Dendritic cell treated with granulocyte-macrophage colony-stimulating factor and Interleukin-4, amounts not matched to agents 40 ng/mL and 50 ng/mL, for 4 days (primary cell): ENCODE measurements around the gene KCNJ3.

Experiments used
- H3K27ac Mint-ChIP-seq: one replicate; pipeline ENCODE4 v1.8.0; 2022; ENCODE audit warnings: mild to moderate bottlenecking, mixed read lengths
- H3K27me3 Mint-ChIP-seq: one replicate; pipeline ENCODE4 v1.8.0; 2022; ENCODE audit warnings: mild to moderate bottlenecking, mixed read lengths
- H3K36me3 Mint-ChIP-seq: one replicate; pipeline ENCODE4 v1.8.0; 2022; ENCODE audit warnings: low read depth, mixed read lengths
- H3K4me1 Mint-ChIP-seq: one replicate; pipeline ENCODE4 v1.8.0; 2022; ENCODE audit warnings: low read depth, mixed read lengths
- H3K4me3 Mint-ChIP-seq: one replicate; pipeline ENCODE4 v1.8.0; 2022; ENCODE audit warnings: mild to moderate bottlenecking, moderate library complexity, mixed read lengths
- H3K9me3 Mint-ChIP-seq: one replicate; pipeline ENCODE4 v1.8.0; 2022; ENCODE audit warnings: mixed read lengths
- intact Hi-C: fragments of 100-400 bp; cut with micrococcal nuclease; formaldehyde crosslinking; loops from one replicate; pipeline ENCODE4 v1.15.0; 2022

KCNJ3 gene

DNA sequence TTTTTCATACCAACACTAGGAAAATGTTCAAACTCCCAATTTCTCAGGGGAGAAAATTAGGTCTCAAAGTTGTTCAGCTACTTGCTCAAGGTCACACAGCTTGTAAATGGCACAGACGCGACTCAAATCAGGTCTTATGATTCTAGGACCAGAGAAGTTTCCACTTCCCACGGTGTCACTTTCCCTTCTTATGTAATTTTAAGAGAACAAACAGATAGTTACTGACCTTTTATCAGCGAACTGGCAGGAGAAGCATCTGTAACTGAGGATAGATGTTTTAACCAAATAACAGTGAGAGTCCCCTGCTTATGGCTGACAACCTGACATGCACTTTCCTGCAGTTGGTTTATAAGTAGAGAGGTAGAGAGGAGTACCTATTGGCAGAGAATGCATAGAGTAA is 2.1 kb upstream of the KCNJ3 start:
- H3K4me3 Mint-ChIP-seq: no peak overlapping the region
- H3K27ac Mint-ChIP-seq: no peak overlapping the region
- intact Hi-C loops: no loop called here
- peaks cover 39% of the 10 kb centered on the region for H3K27me3 Mint-ChIP-seq
- H3K36me3 Mint-ChIP-seq: no peaks in the 10 kb centered on the region
- no peaks in the 10 kb centered on the region for H3K9me3 Mint-ChIP-seq
- H3K4me1 Mint-ChIP-seq: peaks cover 6% of the 10 kb centered on the region

DNA sequence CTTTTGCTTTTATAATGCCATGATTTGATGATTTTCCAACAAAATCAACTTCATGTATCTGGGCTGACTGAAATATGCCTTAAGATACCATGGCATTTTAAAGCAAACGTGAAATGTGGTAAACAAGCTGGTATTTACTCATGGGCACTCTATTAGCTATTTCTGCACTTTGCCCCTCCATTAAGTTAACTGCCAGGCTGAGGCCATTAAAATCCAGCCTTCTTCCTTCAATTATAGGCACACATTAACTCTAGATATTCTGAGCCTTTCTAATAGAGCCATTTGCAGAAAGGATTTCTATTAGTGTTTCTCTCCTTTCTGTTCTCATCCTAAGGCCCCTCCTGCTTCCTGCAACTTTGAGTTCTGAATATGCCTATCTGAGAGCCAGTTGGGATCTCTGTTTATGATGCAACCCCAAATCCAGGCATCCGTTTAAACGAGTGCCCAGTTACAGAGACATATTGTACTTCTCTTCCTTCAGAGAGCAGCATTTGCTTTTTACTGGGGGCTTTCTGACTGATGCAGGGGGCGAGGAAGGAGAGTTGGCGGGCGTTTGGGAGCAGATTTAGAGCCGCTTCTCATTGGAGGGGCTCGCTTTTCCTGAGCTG is 1.6 kb upstream of the KCNJ3 start:
- Mint-ChIP-seq H3K4me3 (no peak overlapping the region), H3K27ac (no peak overlapping the region), H3K4me1 (peaks cover 6% of the 10 kb centered on the region), H3K27me3 (peaks cover 39% of the 10 kb centered on the region), H3K36me3 (no peaks in the 10 kb centered on the region), H3K9me3 (no peaks in the 10 kb centered on the region)
- intact Hi-C loops: no loop called here

DNA sequence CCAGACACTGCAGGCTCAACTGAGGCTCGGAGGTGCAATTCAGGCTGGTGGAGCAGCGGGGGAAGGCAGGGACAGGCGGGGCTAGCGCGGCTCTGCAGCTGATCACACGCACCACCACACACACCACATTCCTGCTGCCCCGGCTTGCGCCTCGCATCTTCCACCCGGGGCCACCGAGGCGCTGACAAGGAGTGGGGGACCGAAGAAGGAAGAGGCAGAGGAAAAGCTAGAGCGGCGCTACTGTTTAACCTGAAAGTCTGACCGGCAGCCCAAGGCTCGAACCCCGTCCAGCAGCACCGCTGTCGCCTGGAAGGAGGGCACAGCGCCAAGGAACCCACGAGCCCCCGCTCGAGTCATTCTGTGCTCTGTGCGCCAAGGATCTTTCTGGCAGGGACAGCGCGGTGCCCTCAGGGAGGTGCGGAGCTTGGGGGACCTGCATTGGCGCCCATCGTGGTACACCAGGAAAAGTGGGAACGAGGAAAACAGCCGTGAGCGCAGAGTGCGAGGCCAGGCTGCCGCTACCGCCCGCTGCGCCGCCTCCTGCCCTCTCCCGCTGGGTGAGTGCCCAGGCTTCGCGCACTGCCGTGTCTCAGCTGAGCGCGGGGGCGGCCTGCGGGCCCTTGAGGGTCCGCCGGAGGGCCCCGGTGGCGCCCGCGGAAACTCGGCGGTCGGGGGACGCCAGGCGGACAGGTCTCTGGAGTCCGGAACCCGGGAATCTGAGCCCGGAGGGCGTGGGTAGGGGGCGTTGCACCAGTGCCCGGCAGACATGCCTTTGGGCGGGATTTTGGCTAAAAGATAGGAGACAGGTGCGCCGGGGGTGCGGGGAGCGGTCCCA is 860 bp upstream of the KCNJ3 start:
- H3K9me3 Mint-ChIP-seq: no peaks in the 10 kb centered on the region
- intact Hi-C loops: no loop called here
- no peaks in the 10 kb centered on the region for H3K36me3 Mint-ChIP-seq
- peaks cover 6% of the 10 kb centered on the region for H3K4me1 Mint-ChIP-seq
- H3K27me3 Mint-ChIP-seq: peaks cover 39% of the 10 kb centered on the region
- H3K27ac Mint-ChIP-seq: no peak overlapping the region
- no peak overlapping the region for H3K4me3 Mint-ChIP-seq

DNA sequence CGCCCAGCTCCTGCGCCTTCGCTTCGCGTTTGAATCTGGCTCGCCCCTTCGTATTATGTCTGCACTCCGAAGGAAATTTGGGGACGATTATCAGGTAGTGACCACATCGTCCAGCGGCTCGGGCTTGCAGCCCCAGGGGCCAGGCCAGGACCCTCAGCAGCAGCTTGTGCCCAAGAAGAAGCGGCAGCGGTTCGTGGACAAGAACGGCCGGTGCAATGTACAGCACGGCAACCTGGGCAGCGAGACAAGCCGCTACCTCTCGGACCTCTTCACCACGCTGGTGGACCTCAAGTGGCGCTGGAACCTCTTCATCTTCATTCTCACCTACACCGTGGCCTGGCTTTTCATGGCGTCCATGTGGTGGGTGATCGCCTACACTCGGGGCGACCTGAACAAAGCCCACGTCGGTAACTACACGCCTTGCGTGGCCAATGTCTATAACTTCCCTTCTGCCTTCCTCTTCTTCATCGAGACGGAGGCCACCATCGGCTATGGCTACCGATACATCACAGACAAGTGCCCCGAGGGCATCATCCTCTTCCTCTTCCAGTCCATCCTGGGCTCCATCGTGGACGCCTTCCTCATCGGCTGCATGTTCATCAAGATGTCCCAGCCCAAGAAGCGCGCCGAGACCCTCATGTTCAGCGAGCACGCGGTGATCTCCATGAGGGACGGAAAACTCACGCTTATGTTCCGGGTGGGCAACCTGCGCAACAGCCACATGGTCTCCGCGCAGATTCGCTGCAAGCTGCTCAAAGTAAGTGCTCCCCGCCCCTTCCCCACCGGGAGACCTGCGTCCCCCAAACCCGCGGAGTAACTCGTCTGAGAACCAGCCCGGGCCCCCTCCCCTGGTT is 453 bp downstream of the KCNJ3 start:
- intact Hi-C loops: no loop called here
- no peak overlapping the region for H3K27ac Mint-ChIP-seq
- H3K4me3 Mint-ChIP-seq: no peak overlapping the region
- H3K4me1 Mint-ChIP-seq: peaks cover 6% of the 10 kb centered on the region
- no peaks in the 10 kb centered on the region for H3K36me3 Mint-ChIP-seq
- no peaks in the 10 kb centered on the region for H3K9me3 Mint-ChIP-seq
- peaks cover 39% of the 10 kb centered on the region for H3K27me3 Mint-ChIP-seq

DNA sequence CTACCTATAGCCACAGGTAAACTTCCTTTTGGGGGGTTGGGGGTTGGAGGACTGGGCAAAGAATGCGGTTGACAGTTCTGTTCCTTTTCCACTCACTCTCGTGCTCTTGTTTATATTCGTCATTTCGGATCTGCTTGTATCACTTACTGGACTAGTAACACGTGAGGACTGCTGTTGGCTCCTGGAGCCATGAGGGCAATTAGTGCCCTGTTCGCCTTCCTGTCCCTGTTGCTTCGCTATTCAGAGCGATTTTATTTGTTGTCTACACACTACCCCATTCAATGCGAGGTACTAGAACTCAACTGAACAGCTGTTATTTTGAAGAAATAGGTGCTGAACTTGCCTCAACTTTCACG is 1.1 kb downstream of the KCNJ3 start:
- peaks cover 6% of the 10 kb centered on the region for H3K4me1 Mint-ChIP-seq
- H3K4me3 Mint-ChIP-seq: no peak overlapping the region
- H3K9me3 Mint-ChIP-seq: no peaks in the 10 kb centered on the region
- no peaks in the 10 kb centered on the region for H3K36me3 Mint-ChIP-seq
- peaks cover 39% of the 10 kb centered on the region for H3K27me3 Mint-ChIP-seq
- H3K27ac Mint-ChIP-seq: no peak overlapping the region
- intact Hi-C loops: no loop called here

DNA sequence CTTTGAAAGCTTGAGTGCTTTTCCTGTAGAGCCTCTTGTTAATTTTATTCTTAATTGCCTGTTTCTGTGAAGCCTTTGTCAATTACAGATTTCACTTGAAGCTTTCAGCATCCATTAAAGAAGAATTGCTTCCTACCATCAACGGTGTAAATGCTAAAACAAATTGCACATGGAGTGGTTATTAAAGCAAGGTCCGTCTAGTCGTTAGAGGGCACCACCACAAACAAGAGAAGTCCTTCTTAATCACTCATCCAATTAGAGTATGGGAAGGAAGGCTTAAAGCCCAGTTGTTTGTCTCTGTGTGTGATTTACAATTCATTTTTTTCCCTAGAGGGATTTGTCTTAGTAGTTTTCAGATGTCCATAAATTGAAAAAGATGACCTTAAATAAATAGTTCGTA is 1.6 kb downstream of the KCNJ3 start:
- H3K9me3 Mint-ChIP-seq: no peaks in the 10 kb centered on the region

DNA sequence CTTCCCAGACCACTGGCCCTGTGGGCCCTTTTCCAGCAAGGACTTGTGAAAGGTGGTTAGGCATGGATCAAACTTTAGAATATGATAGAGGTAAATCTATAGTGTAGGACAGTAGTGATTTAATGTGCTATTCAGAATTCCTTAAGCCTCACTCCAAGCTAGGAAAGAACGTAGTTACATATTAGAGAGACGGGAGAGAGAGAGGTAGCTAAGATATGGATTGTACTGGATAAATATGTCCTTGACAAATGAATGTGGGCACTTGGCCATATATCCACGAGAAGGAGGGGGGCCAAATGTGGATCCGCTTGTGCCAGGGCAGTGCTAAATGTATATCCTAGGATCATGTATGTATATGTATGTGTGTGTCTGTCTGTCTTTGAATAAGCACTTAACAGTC is 6.5 kb downstream of the KCNJ3 start:
- peaks cover 2% of the 10 kb centered on the region for H3K27me3 Mint-ChIP-seq
- no peaks in the 10 kb centered on the region for H3K36me3 Mint-ChIP-seq
- intact Hi-C loops: no loop called here
- H3K9me3 Mint-ChIP-seq: no peaks in the 10 kb centered on the region
- no peak overlapping the region for H3K4me3 Mint-ChIP-seq
- no peaks in the 10 kb centered on the region for H3K4me1 Mint-ChIP-seq
- no peak overlapping the region for H3K27ac Mint-ChIP-seq

More for the DNA sequence above, 1.6 kb downstream of the KCNJ3 start:
- H3K27ac Mint-ChIP-seq: no peak overlapping the region
- H3K36me3 Mint-ChIP-seq: no peaks in the 10 kb centered on the region
- intact Hi-C loops: no loop called here
- H3K27me3 Mint-ChIP-seq: peaks cover 39% of the 10 kb centered on the region
- no peak overlapping the region for H3K4me3 Mint-ChIP-seq
- peaks cover 6% of the 10 kb centered on the region for H3K4me1 Mint-ChIP-seq

DNA sequence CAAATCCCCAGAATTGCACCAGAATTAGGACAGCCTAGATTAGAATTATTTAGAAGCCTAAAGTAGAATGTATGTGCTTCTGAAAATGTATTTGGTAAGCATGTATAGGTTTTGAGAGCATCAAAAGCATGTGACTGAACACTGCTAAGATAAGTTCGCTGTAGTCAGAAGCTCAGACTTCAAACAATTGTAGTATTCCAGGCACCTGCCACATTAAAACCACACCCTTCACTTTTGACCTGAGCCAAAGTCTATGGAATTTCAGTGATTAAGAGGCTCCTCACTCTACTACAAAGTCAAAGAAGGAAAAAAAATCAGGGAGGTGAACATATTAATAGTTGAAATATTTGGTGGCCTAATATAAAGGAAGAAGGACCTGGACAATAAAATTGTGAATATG is 8.2 kb downstream of the KCNJ3 start:
- Mint-ChIP-seq H3K27ac (no peak overlapping the region), H3K9me3 (no peaks in the 10 kb centered on the region), H3K27me3 (no peaks in the 10 kb centered on the region), H3K36me3 (no peaks in the 10 kb centered on the region), H3K4me1 (no peaks in the 10 kb centered on the region), H3K4me3 (no peak overlapping the region)
- intact Hi-C loops: no loop called here

DNA sequence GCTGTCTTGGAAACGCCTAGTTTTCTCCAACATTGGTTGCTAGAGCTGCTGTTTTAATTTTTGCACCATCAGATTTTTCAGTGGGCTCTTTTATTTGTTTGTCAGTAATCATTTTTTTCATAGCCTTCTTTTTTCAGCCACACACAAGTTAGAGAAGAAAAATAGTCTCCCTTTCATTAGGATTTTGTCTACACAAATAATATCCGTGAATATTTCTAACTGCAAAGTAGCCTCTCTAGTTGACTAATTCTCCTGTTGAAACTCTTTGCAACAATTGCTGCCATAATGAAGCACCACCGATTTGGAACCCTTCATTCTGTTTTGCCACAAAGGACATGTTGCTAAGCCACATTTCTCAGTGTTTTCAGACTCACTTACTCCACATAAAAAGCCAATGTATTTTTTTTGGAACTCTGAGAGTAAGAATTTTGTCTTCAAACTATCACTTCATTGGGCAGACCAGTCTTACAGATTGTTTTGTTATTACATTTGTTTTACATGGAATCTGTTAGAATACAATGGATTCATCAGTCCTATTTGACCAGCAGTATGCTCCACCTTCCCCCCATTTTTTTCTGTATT is 9.6 kb downstream of the KCNJ3 start:
- Mint-ChIP-seq H3K4me1 (no peaks in the 10 kb centered on the region), H3K4me3 (no peak overlapping the region), H3K36me3 (no peaks in the 10 kb centered on the region), H3K27ac (no peak overlapping the region), H3K27me3 (no peaks in the 10 kb centered on the region), H3K9me3 (no peaks in the 10 kb centered on the region)
- intact Hi-C loops: no loop called here

DNA sequence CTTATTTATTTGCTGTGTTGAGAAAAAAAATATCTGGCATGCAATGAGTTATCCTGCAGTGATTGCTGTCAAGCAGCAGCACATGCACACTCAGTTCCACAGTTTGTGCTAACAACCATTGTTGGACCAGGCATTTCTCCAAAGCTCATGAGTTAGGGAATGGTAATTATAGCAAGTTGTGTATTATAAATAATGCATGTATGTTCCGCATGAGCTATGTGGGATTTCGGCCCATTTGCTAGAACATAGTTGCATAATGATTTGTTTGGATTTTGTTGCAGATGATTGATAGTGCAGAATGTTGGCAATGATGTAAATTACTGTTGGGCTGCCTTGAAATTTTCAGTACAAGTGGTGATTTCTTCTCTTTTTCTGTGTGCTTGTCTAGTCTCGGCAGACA is 10.7 kb downstream of the KCNJ3 start:
- no peaks in the 10 kb centered on the region for H3K9me3 Mint-ChIP-seq
- no peak overlapping the region for H3K4me3 Mint-ChIP-seq
- H3K36me3 Mint-ChIP-seq: no peaks in the 10 kb centered on the region
- intact Hi-C loops: no loop called here
- no peaks in the 10 kb centered on the region for H3K27me3 Mint-ChIP-seq
- no peak overlapping the region for H3K27ac Mint-ChIP-seq
- no peaks in the 10 kb centered on the region for H3K4me1 Mint-ChIP-seq

DNA sequence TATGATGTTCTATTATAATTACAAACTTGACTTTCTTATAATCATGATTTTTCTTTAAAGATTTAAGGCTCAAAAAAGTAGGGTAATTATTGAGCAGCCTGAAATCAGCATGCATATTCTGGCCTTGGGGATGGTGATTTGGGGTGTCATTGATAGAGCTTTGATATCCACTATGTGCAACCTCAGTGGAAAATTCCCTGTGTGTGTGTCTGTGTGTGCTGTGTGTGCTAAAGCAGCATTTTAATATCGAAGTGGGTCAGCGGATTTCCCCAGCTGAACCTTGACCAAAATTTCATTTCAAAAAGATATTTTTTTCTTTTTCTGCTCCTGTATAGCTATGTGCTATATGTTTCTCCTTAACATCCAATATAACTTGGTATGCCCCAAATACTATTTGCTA is 11.6 kb downstream of the KCNJ3 start:
- H3K4me1 Mint-ChIP-seq: no peaks in the 10 kb centered on the region
- no peaks in the 10 kb centered on the region for H3K27me3 Mint-ChIP-seq
- intact Hi-C loops: no loop called here
- H3K36me3 Mint-ChIP-seq: no peaks in the 10 kb centered on the region
- no peak overlapping the region for H3K4me3 Mint-ChIP-seq
- H3K9me3 Mint-ChIP-seq: no peaks in the 10 kb centered on the region
- no peak overlapping the region for H3K27ac Mint-ChIP-seq

DNA sequence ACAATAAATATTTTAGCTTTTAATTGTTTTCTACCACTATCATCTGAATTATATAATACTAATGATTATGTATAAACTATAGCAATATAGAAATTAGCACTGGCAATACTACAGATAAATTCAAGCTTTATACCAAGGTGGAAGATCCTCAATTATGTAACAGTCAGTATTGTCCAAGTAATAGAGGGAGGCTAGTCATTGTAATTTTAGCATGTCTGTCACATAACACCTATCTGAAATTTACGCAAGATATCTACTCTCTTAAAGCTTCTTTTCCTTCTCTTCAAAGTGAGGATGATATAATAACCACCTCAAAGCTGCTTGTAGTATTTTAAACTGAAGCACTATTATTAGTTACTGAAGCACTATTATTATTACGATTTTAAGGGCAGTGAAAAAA is 12.2 kb downstream of the KCNJ3 start:
- intact Hi-C loops: no loop called here
- H3K27ac Mint-ChIP-seq: no peak overlapping the region
- H3K4me3 Mint-ChIP-seq: no peak overlapping the region

DNA sequence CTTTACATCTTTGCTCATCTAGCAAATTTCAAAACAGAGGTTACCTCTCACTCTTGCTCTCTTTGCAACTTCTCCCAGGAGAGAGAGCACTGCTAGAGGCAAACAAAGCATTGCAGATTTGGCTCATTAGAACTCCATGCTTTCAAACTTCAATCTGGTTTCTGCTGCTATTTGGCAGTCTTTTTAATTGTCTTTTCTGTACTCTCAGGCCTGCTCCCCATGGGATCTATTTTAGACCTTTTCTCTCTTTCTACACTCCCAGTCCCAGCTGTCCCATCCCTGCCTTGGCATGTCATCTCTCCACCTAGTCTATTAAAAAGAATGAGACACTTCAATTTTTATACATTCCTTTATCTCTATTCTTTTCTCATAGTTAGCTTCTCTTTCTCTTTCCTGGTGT is 15.2 kb downstream of the KCNJ3 start:
- H3K27me3 Mint-ChIP-seq: no peaks in the 10 kb centered on the region
- no peaks in the 10 kb centered on the region for H3K4me1 Mint-ChIP-seq
- intact Hi-C loops: no loop called here
- no peak overlapping the region for H3K4me3 Mint-ChIP-seq
- no peaks in the 10 kb centered on the region for H3K9me3 Mint-ChIP-seq
- no peak overlapping the region for H3K27ac Mint-ChIP-seq
- H3K36me3 Mint-ChIP-seq: no peaks in the 10 kb centered on the region

More for the DNA sequence above, 12.2 kb downstream of the KCNJ3 start:
- no peaks in the 10 kb centered on the region for H3K9me3 Mint-ChIP-seq
- H3K27me3 Mint-ChIP-seq: no peaks in the 10 kb centered on the region
- no peaks in the 10 kb centered on the region for H3K4me1 Mint-ChIP-seq
- no peaks in the 10 kb centered on the region for H3K36me3 Mint-ChIP-seq

DNA sequence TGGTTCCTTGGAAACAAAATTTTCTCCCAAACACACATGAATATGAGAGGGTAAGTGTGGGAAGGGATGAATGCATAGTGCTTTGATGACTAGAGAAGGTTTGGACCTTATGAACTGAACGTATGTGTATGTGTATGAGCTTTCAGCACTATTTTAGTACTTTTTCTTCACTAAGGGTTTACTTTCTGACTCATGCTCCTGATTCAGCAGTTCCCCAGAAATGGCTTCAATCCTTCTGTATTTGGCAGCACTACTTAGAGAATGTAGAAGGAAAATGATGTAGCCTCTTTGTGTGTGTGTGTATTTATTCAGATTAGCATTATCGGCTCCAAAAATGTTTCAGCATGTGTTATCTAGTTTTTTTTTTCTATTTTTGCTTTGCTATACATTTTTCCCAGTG is 22.2 kb downstream of the KCNJ3 start:
- H3K4me1 Mint-ChIP-seq: no peaks in the 10 kb centered on the region
- peaks cover 9% of the 10 kb centered on the region for H3K9me3 Mint-ChIP-seq
- intact Hi-C loops: no loop called here
- no peaks in the 10 kb centered on the region for H3K36me3 Mint-ChIP-seq
- no peak overlapping the region for H3K27ac Mint-ChIP-seq
- H3K27me3 Mint-ChIP-seq: no peaks in the 10 kb centered on the region
- no peak overlapping the region for H3K4me3 Mint-ChIP-seq
